IPS-NIHi7 (cell line): Measurements from ENCODE around the gene HOXA10.

Experiments
- DNase-seq: peaks from one replicate; pipeline ENCODE4 v3.0.0; 2012; ENCODE audit warnings: mixed read lengths; ENCODE audit errors: extremely low spot score

The HOXA10 gene

DNA sequence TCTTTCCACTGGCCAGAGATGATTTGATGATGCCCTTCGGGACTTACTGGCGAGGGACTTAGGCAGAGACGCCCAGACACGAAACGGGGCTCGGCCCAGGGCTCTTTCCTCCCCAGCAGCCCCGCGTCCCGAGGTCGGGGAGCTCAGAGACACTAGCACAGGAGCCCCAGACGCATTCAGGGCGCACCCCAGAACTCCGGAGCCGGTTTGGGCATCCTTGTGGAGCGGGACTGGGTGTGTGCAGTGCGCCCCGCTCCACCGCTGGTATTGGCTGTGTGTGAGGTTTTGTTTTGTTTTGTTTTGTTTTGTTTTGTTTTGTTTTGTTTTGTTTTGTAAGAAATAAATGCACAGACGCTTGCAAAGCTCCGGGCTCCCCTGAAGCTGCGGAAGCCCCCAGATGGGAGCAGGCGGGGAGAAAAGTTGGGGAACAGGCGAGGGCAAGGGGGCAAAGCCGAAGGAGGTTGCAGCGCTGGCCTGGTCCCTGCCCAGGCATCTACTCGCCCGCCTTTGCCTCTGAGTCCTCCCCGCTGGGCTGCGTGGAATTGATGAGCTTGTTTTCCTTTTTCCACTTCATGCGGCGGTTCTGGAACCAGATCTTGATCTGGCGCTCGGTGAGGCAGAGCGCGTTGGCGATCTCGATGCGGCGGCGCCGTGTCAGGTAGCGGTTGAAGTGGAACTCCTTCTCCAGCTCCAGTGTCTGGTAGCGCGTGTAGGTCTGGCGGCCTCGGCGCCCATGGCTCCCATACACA is 28.8 kb downstream of the HOXA10 start:
- no peak for DNase-seq

DNA sequence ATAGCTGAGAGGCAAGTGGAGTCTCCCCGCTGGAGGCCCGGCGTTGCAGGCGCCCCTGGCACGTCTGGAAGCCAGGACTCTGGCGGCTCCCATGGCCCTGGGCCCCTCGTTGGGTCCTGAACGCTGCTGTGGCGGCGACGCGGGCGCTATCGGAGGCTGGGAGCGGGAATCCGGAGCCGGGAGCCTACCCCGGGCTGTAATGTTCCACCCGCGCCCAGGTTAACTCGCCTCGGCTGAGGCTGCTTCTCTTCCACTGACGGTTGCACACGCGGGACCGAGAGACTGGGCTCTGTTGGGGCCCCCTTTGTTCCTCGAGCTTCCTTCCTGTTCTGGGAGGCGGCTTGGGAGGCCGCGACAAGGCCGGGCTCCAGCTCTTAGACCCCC is 29.3 kb downstream of the HOXA10 start:
- no peak for DNase-seq

DNA sequence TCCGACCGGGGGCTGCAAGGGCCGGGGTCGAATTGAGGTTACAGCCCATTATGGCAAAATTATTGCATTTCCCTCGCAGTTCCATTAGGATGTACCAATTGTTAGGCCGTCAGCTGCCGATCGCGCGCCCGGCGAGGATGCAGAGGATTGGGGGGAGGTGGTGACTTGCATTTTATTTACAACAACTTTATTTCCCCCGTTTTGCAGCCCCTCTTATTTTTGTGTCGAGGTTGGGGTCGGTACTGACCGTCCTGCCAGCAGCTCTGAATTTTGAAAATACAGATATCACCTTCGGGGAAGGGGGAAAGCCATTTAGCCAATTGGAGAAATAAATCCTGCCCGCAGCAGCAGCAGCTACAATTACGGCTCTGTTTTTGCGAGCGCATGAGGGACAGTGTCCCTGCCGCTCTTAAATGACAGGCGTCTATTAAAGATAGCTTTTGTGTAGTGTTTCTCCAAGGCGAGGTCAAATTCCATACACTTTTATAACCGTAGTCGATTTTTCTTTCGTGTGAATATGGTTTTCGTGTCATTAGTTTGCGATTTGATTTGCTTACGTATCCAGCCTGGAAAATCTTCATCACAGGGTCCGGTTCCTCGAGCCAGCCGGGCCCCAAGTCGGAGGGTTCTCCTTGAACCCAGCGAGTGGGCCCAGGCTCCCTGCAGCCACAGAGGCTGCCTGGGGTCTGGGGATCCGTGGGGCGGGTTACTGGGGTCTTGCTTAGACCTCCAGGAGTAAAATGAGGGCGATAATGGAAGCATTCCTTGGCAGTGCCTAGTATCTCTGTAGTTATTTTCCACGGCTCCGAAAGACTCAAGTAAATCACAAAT is 30.0 kb downstream of the HOXA10 start:
- no peak for DNase-seq

DNA sequence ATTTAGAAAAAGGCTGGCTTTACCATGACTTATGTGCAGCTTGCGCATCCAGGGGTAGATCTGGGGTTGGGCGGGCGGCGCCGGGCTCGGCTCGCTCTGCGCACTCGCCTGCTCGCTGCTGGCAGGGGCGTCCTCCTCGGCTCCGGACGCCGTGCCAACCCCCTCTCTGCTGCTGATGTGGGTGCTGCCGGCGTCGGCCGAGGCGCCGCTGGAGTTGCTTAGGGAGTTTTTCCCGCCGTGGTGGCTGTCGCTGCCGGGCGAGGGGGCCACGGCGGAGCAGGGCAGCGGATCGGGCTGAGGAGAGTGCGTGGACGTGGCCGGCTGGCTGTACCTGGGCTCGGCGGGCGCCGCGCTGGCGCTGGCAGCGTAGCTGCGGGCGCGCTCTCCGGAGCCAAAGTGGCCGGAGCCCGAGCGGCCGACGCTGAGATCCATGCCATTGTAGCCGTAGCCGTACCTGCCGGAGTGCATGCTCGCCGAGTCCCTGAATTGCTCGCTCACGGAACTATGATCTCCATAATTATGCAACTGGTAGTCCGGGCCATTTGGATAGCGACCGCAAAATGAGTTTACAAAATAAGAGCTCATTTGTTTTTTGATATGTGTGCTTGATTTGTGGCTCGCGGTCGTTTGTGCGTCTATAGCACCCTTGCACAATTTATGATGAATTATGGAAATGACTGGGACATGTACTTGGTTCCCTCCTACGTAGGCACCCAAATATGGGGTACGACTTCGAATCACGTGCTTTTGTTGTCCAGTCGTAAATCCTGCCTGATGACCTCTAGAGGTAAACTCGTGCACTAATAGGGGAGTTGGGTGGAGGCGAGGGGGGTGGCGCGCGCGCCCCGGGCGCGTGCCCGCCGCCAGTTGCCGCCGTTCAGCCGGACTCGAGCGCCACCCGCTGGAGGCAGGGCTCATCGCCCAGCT is 30.8 kb downstream of the HOXA10 start, which contains the start of gene HOXA5:
Gene HOXA5, minus strand, starts transcription at position 659 of the 927 bp plus-strand sequence. Its CDS starts 74 bp downstream, at position 585.
- DNase-seq = peak; percentile 87

- DNase-seq = no peak
These were observed 31.5 kb downstream of the HOXA10 start for GRCh38 chr7:27142580-27143022.

- no peak for DNase-seq
These were observed 32.1 kb downstream of the HOXA10 start for GRCh38 chr7:27141923-27142579.

DNA sequence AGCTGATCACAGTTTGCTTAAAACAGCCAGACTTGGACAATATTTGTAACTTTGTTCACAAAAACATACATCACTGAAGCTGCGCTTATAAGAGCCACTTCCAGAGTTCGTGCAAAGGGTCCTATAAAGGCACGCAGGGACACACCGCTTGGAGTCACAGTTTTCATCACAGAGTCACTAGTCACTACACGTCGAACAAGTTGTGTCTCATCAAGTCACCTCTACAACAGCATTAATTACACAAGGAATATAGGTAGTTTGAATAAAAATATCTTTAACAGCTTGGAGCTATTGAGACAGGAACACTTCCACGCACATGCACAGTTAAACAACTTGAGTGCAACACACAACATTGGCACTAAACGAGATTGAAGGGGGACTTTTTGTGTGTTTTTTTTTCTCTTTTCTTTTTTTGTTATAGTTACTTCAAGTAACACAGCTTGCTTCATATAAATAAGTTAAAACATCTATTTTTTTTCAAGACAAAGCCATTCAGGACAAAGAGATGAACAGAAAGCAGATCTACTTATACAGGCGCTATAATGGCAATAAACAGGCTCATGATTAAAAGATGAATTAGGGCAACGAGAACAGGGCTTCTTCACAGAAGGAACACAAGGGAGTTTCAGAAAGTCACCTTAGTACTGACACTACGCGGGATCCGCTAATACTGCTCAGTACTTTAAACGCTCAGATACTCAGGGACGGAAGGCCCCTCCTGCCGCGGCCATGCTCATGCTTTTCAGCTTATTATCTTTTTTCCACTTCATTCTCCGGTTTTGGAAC is 32.8 kb downstream of the HOXA10 start:
- no peak for DNase-seq

- DNase-seq = no peak
These were observed 33.8 kb downstream of the HOXA10 start for GRCh38 chr7:27140126-27140857.

- no peak for DNase-seq
These were observed 34.6 kb downstream of the HOXA10 start for GRCh38 chr7:27139334-27140125.

DNA sequence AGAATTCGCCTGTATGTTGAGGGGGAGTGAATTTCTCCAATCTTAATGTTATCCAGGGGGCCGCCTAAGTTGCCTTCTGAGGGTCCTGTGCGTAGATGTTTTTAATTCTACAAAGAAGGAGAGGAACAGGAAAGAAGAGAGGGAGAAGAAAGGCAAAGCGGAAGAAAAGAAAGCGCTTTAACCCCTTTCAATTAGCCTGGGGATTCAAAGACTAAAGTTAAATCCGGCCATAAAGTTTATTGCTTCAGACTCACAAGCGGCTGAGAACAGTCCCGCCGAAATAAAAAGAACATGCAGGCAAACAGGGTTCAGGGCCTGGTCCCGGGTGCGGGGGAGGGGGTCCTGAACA is 35.2 kb downstream of the HOXA10 start:
- no peak for DNase-seq

DNA sequence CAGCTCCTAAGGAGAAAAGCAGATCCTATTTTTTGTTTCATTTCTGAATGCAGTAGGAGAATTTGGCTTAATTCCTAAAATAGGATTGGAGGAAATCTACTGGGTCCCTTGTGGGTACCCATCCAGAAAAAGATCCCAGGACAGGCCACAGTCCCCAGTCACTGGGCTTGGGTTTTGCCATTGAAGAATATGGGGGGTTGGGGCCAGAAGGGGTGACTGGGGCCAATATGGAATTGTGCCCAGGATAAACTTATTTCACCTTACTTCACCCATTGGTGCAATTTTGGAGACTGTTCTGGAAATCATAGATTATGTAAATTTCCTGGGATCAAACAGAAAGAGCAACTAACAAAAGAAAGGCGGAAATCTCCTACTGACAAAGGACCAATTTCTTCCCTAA is 35.6 kb downstream of the HOXA10 start:
- DNase-seq = no peak

DNA sequence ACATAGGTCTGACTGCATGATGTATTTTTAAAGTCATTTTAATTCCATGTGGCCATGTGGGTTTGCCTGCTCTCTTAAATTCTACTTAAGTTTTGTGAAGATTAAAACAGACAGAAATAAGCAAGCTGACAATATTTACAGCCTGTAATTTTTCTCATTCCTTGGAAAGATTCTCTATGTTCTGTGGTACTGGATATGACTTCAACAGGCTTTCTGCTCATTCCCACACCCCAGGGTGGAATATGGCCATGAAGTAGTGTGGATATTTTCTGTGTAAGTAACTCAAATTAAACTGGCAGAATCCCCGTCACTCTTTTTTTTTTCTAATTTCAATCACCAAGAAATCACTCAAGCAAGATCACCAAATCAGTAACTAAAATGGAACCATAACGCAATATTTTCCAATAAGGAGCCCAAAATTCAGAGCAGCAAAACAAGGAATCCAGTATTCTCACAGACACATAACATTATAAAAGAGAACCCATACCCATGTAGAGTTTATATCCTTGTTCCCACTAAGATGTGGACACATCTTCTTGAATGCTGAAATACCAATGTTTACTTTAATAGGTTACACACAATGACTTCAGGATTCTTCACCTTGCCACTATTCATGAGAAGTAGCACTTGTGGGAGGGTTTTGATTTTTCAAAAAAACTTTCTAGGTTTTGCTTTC is 36.3 kb downstream of the HOXA10 start:
- no peak for DNase-seq

- DNase-seq = no peak
These were observed 39.7 kb downstream of the HOXA10 start for GRCh38 chr7:27134392-27134791.

GRCh38 chr7:27133409-27134231 is 40.5 kb downstream of the HOXA10 start:
- no peak for DNase-seq

GRCh38 chr7:27132978-27133377 is 41.1 kb downstream of the HOXA10 start:
- DNase-seq = no peak

DNA sequence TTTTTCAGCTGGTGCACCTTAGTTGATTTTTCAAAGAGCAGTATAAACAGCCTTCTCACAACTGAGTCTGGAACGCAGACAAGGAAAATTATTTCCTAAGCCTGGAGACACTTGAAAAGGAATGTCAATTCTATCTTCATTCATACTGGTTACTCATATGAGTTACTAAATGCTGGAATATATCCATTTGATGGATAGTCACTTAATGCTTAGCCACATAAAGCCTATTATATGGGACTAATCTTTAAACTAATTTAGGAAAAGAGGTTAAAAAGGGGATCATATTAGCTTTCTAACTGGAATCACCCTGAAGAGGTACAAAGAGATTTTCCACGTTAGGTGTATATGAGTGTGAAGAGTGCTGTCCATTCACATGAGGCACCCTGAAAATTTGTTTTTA is 41.9 kb downstream of the HOXA10 start:
- no peak for DNase-seq

DNA sequence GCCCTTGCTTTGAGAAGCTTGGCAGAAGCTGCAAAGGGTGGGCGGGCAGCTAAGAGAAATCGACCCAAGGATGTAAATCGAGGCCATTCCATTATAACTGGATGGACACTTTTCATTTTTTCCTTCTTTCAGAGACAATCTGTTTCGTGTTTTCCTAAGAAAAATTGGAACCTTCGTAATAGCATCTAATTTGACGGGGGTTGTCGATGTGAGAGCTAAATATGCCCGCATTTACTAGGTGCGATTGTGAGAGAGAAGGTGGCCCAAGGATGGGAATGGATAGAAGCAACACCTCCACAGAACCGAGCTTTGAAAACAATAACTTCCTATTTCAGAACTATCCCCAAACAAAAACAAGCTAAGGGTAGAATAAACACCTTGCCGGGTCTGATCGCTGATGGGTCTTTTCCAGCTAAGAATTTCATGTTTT is 42.7 kb downstream of the HOXA10 start:
- DNase-seq = no peak
